Testis (tissue), 3 donors: ENCODE results near the gene SUFU. TPM values are rescaled to one million over a fixed set of nuclear protein-coding genes. Genes with fewer than 3 reads are reported as not detected.

Experiments
- DNase-seq: peaks from one replicate; pipeline ENCODE4 v3.0.0-alpha.2; 2019
- H3K27ac ChIP-seq, 2 donors: fragments of 200-600 bp; sonication (generic); one replicate each; pipeline ENCODE4 v1.5.1; 2019
- H3K27me3 ChIP-seq: fragments of 200-600 bp; sonication (generic); one replicate; pipeline ENCODE4 v1.5.1; 2019
- H3K36me3 ChIP-seq: fragments of 200-600 bp; sonication (generic); one replicate; pipeline ENCODE4 v1.5.1; 2017; ENCODE audit warnings: low read depth; ENCODE audit errors: missing control alignments
- H3K4me1 ChIP-seq: fragments of 200-600 bp; sonication (generic); one replicate; pipeline ENCODE4 v1.5.1; 2019
- H3K4me3 ChIP-seq, 2 donors: fragments of 200-600 bp; sonication (generic); one replicate each; pipeline ENCODE4 v1.5.1; 2017 to 2019
- H3K9me3 ChIP-seq: fragments of 200-600 bp; sonication (generic); one replicate; pipeline ENCODE4 v1.5.1; 2017
- POLR2A ChIP-seq: fragments of 450-650 bp; IDR thresholded peaks from one replicate; pipeline ENCODE4 v1.6.1; 2017; ENCODE audit warnings: antibody characterized with exemption, mild to moderate bottlenecking, moderate library complexity
- WGBS, 2 donors: methylation state at CpG; one replicate each; pipeline ENCODE4 v1.1.5; 2018; 5-methylcytosine and 5-hydroxymethylcytosine counted together
- intact Hi-C: fragments of 100-400 bp; cut with DNase I; formaldehyde crosslinking; loops from one replicate; pipeline ENCODE4 v1.15.1; 2023; ENCODE audit warnings: low total_unique reads
- polyA plus RNA-seq: library from polyadenylated mRNA; stranded (reverse); fragments of 350-450 nt; fragmentation: Illumina TruSeq; extraction: RNeasy Lipid Tissue Mini Kit (QIAGEN cat#74804); gene quantifications from one replicate; pipeline ENCODE4 v1.2.3, GENCODE V29; 2014; ENCODE audit warnings: low read depth, low replicate concordance; ENCODE audit not compliant: insufficient read depth
- total RNA-seq, 2 donors: library from RNA; depleted of rRNA; stranded (reverse); fragments of >200 nt; gene quantifications; one replicate each; pipeline ENCODE4 v1.2.3, GENCODE V29; 2016
- TF ChIP-seq, protein P1 (sequence below), 3 experiments: fragments of 450-650 bp in 2 of 3; fragments of 200-600 bp in 1 of 3; sonication (generic) in 1 of 3; IDR thresholded peaks; one replicate each; pipeline ENCODE4 v1.5.1; 2016 to 2019; ENCODE audit warnings: antibody characterized with exemption in 3 of 3, mild to moderate bottlenecking in 2 of 3, moderate library complexity in 1 of 3

Gene SUFU
- total and polyA plus RNA-seq, 3 donors from 2014 or later: 16.5 to 28.4 (median 22.9) TPM

DNA sequence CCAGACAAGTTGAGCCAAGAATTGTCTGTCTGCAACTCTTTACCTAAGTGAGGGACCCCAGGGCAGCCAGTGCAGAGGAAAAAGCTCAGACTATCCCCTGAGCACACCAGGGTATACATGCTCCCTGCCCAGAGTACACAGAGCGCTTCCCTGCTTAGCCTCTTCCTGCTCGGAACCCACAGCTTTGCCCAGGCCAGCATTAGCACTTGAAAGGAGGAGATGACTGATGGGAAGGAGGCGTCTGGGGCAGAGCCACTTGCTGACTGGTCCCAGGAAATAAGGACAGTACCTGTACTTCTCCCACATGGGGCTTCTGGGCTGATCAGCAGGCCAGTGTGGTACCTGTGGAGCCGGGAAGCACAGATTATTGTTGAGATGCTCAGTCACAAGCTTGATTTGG lies 92.1 kb downstream of the SUFU start:
- H3K36me3 ChIP-seq: no peaks in the 10 kb centered on the region
- peaks cover 32% of the 10 kb centered on the region for H3K4me1 ChIP-seq
- H3K9me3 ChIP-seq: no peaks in the 10 kb centered on the region
- no peak for DNase-seq
- H3K27ac ChIP-seq: no peak overlapping the region
- TF ChIP-seq, protein P1, sequence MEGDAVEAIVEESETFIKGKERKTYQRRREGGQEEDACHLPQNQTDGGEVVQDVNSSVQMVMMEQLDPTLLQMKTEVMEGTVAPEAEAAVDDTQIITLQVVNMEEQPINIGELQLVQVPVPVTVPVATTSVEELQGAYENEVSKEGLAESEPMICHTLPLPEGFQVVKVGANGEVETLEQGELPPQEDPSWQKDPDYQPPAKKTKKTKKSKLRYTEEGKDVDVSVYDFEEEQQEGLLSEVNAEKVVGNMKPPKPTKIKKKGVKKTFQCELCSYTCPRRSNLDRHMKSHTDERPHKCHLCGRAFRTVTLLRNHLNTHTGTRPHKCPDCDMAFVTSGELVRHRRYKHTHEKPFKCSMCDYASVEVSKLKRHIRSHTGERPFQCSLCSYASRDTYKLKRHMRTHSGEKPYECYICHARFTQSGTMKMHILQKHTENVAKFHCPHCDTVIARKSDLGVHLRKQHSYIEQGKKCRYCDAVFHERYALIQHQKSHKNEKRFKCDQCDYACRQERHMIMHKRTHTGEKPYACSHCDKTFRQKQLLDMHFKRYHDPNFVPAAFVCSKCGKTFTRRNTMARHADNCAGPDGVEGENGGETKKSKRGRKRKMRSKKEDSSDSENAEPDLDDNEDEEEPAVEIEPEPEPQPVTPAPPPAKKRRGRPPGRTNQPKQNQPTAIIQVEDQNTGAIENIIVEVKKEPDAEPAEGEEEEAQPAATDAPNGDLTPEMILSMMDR (IDR thresholded peaks at IDR 0.05): no peak
- TF ChIP-seq POLR2A: no peak
- intact Hi-C loops: no loop called here
- H3K27me3 ChIP-seq: no peaks in the 10 kb centered on the region
- 60 to 88% methylated on average over 1 to 4 of the region's 4 CpGs for WGBS, 2 donors
- H3K4me3 ChIP-seq: no peak overlapping the region

DNA sequence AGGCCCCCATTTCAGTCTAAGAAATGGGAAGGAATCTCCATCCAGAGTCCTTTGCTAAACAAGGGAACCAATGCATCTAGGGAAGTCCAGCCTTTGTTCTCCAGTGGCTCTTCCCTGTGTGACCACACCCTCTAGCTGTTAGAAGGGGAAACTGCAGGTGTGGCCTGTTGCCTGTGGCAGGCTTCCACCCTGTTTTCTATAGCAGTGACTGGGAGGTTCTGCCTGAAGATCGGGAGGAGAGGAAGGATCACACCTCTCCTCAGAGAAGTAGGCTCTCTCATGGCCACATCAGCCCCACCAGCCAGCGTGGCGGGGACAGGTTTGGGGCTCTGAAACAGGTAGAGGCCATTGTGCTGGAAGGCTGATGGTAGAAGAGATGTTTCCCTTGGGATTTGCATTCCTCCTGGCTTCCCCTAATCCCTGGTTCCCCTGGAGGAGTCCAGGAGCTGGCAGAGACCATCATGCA lies 92.8 kb downstream of the SUFU start:
- WGBS, 2 donors: 54 to 72% methylated on average over 3 of the region's 3 CpGs
- Histone ChIP-seq H3K4me1 (peaks cover 32% of the 10 kb centered on the region), H3K36me3 (no peaks in the 10 kb centered on the region), H3K27me3 (no peaks in the 10 kb centered on the region), H3K9me3 (no peaks in the 10 kb centered on the region), H3K4me3 (no peak overlapping the region), H3K27ac (peak overlapping the region in 1 of 2 donors; percentile 16)
- intact Hi-C loops: no loop called here
- peak; percentile 67 for DNase-seq
- no peak for TF ChIP-seq POLR2A
- TF ChIP-seq, protein P1 (IDR thresholded peaks at IDR 0.05): peak; percentile 46 to 65 (median 58)

DNA sequence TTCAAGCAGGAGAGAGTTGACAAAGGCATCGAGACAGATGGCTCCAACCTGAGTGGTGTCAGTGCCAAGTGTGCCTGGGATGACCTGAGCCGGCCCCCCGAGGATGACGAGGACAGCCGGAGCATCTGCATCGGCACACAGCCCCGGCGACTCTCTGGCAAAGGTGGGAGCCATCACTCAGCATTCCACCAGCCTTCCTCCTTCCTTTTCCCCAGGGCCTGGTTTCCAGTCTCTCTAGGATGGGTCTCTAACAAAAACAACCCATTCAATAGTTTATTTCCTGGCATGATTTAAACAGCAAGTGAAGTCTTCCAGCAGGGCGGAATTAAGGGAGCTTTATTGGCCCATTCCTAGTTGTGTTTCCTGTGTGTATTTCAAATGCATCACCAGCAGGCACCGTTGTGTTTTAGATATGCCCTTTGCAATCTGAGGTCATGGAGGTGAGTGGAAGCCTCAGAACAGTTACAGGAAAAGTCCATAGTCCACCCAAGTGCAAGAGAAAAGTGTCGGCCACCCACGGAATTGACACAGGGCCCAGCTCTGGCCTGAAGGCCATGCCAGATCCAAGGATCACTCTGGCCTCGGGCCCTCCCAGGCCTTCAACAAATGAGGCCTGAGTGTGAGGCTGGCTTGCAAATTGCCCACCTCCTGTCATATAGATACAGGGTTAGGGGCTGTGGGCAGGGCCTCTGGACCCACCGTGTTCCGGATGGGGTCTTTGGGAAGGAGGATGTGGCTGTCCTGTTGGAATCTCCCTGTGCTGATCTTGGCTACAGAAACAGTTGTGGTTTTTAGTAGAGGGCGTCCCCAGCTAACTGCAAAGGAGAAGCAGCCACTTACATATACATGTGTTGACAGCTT lies 93.6 kb downstream of the SUFU start:
- no peak overlapping the region for H3K27ac ChIP-seq
- peaks cover 31% of the 10 kb centered on the region for H3K4me1 ChIP-seq
- DNase-seq: no peak
- no peaks in the 10 kb centered on the region for H3K27me3 ChIP-seq
- H3K9me3 ChIP-seq: no peaks in the 10 kb centered on the region
- H3K36me3 ChIP-seq: no peaks in the 10 kb centered on the region
- WGBS, 2 donors: 61 to 64% methylated on average over 13 to 16 of the region's 16 CpGs
- TF ChIP-seq POLR2A: no peak
- TF ChIP-seq, protein P1 (IDR thresholded peaks at IDR 0.05): no peak
- no peak overlapping the region for H3K4me3 ChIP-seq
- intact Hi-C loops: no loop called here

DNA sequence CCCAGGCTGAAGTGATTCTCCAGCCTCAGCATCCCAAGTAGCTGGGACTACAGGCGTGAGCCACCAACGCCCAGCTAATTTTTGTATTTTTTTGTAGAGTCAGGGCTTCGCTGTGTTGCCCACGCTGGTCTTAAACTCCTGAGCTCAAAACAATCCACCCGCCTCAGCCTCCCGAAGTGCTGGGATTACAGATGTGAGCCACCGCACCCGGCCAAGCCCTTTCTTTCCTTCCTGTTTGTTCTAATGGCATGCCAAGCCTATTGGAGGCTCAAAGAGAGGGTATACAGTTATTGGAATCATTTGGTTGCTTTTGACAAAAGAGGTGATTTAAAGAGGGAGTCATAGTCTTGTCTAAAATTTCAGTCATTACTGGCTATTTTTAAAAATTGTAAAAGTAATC lies 94.5 kb downstream of the SUFU start:
- intact Hi-C loops: no loop called here

More for the DNA sequence above, 94.5 kb downstream of the SUFU start:
- WGBS, 2 donors: 87 to 90% methylated on average over 8 of the region's 8 CpGs
- Histone ChIP-seq H3K9me3 (no peaks in the 10 kb centered on the region), H3K27me3 (no peaks in the 10 kb centered on the region), H3K4me1 (peaks cover 30% of the 10 kb centered on the region), H3K36me3 (no peaks in the 10 kb centered on the region), H3K4me3 (no peak overlapping the region), H3K27ac (no peak overlapping the region)
- TF ChIP-seq, protein P1 (IDR thresholded peaks at IDR 0.05): no peak
- TF ChIP-seq POLR2A: no peak
- DNase-seq: no peak
